PFSK-1 (cell line): ENCODE measurements around the gene OPCML.

Experiments
- FOXP2 ChIP-seq: optimal IDR thresholded peaks from 2 replicates; pipeline ENCODE3; 2011; ENCODE audit warnings: borderline replicate concordance, control low read depth, inconsistent platforms; ENCODE audit not compliant: insufficient read depth; ENCODE audit errors: extremely low read length, extremely low read depth
- POLR2AphosphoS5 ChIP-seq: IDR thresholded peaks from 2 replicates; pipeline ENCODE4 v1.6.1; 2012; ENCODE audit warnings: low read depth, mild to moderate bottlenecking, control low read depth, low read length, moderate library complexity
- REST ChIP-seq, 2 experiments: IDR thresholded peaks; 2 replicates each; pipeline versions ENCODE4 v1.6.1 to v1.8.0; 2011 to 2012; ENCODE audit warnings: low read depth in 2 of 2, low read length in 2 of 2, control low read depth in 1 of 2, inconsistent platforms in 1 of 2, mild to moderate bottlenecking in 1 of 2, moderate library complexity in 1 of 2; ENCODE audit not compliant: insufficient read depth in 1 of 2
- SIN3A ChIP-seq: IDR thresholded peaks from 2 replicates; pipeline ENCODE4 v1.6.1; 2012; ENCODE audit warnings: mild to moderate bottlenecking, low read length, moderate library complexity, borderline replicate concordance; ENCODE audit not compliant: insufficient read depth
- TAF1 ChIP-seq: IDR thresholded peaks from 2 replicates; pipeline ENCODE4 v1.6.1; 2012; ENCODE audit warnings: low read length, control low read depth, borderline replicate concordance; ENCODE audit not compliant: insufficient read depth

OPCML gene

GRCh38 chr11:133346137-133346536, 186.2 kb downstream of the OPCML start:
- TF ChIP-seq FOXP2 (no peak), REST (IDR thresholded peaks at IDR 0.05; ENCODE audit: insufficient read depth in 1 of 2, low read depth in 2 of 2, low read length in 2 of 2) (no peak), TAF1 (no peak), SIN3A (no peak), POLR2AphosphoS5 (no peak)

DNA sequence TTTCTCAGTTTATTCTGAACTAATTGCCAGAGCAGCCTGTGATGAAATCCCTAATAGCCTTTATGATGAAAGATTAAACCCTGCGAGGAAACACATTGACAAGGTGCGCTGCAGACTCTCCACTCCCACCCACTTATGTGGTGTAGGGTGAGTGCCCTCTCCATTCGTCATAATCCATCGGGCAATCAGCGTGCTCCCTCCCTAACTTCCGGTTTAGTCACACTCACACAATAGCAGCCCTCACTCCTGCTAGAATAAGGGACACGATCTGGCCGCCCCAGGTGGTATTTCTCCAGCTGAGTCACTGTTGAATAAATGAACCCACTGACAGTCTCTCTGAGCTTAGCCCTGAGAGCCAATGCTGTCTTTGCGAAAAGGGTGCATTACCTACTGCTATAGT, 188.3 kb downstream of the OPCML start:
- TF ChIP-seq SIN3A (no peak), POLR2AphosphoS5 (no peak), REST (IDR thresholded peaks at IDR 0.05; ENCODE audit: insufficient read depth in 1 of 2, low read depth in 2 of 2, low read length in 2 of 2) (no peak), TAF1 (no peak), FOXP2 (no peak)

DNA sequence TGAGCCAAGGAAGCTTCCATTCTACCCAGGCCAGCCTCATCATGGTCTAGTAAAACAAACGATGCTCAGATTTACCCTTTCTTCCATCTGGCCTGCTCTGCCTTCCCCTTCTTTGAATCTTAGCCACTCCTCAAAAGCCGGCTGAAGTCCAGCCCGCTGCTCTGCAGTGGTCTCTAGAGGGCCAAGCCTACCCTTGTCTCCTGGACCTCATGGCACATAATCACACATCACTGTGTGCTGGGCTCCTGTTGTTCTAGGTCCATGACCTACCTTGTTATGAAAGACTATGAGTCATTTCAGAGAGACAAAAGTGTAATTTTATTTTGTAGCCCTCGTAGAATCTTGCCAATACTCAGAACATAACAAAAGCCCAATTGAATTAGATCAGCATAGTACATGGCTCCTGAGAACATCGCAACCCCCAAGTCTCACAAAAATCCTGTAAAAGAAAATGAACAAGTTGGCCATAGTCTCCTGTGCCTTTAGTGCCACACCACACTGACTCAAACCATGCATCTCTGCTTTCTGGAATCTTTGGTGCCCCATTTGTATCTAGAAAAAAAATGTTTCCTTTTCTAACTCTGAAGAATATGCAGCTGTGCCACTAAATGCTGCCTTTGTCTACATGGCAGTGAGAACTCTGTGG, 192.7 kb downstream of the OPCML start:
- TF ChIP-seq FOXP2 (no peak), TAF1 (no peak), SIN3A (no peak), REST (IDR thresholded peaks at IDR 0.05; ENCODE audit: insufficient read depth in 1 of 2, low read depth in 2 of 2, low read length in 2 of 2) (no peak), POLR2AphosphoS5 (no peak)

DNA sequence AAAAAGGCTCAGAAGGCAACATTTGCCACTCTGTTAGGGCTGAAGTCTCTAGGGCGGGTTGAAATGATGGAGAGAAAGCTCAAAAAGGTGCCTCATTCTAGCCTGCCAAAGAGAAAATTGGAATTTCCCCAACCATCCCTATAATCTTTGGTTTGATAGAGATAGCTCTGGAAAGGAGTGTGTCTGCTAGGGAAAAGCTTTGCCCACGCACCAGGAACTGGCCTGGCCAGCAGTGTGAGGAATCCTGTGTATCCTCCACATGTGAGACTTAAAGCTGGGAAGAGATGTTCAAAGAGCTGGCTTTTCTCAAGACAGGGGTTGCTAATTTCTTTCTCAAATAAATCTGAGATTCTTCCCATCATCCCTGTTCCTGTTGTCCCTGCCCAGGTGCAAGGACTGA, 193.7 kb downstream of the OPCML start:
- TF ChIP-seq SIN3A (no peak), TAF1 (no peak), REST (IDR thresholded peaks at IDR 0.05; ENCODE audit: insufficient read depth in 1 of 2, low read depth in 2 of 2, low read length in 2 of 2) (no peak), FOXP2 (no peak), POLR2AphosphoS5 (no peak)

GRCh38 chr11:133337951-133338418, 194.3 kb downstream of the OPCML start:
- no peak for TF ChIP-seq POLR2AphosphoS5
- no peak for TF ChIP-seq FOXP2
- TF ChIP-seq SIN3A = no peak
- no peak for TF ChIP-seq REST (IDR thresholded peaks at IDR 0.05; ENCODE audit: insufficient read depth in 1 of 2, low read depth in 2 of 2, low read length in 2 of 2)
- no peak for TF ChIP-seq TAF1
